SU-DHL-6 (cell line): ENCODE data around the gene YY1AP1.
"Not testable (repeated sequence)": the region's sequence is repeated elsewhere in the genome, so short reads cannot be mapped to it uniquely, and the experiment has no call there.

Source experiments
- H2AFZ ChIP-seq: fragments of 200-600 bp; sonication (generic); 2 replicates; pipeline ENCODE4 v1.6.1; 2014; ENCODE audit warnings: low read depth, mild to moderate bottlenecking, moderate library complexity, mixed read lengths, antibody characterized with exemption, low read length; ENCODE audit not compliant: severe bottlenecking
- H3F3A ChIP-seq: fragments of 200-600 bp; shearing (Covaris generic); 2 replicates; pipeline ENCODE4 v1.6.0; 2016; ENCODE audit warnings: antibody characterized with exemption, mild to moderate bottlenecking; ENCODE audit not compliant: insufficient read depth
- H3K27ac ChIP-seq: fragments of 200-600 bp; sonication (generic); 2 replicates; pipeline ENCODE4 v1.5.1; 2016; ENCODE audit warnings: low read depth, mild to moderate bottlenecking, low read length, moderate library complexity, mixed read lengths
- H3K27me3 ChIP-seq: fragments of 200-600 bp; sonication (generic), shearing (Covaris generic); 2 replicates; pipeline ENCODE4 v1.6.0; 2014; ENCODE audit warnings: mild to moderate bottlenecking, low read length
- H3K36me3 ChIP-seq: fragments of 200-600 bp; sonication (generic); 2 replicates; pipeline ENCODE4 v1.6.1; 2014; ENCODE audit warnings: mild to moderate bottlenecking, low read length, mixed read lengths
- H3K4me2 ChIP-seq: fragments of 300-600, 200-600 bp; shearing (Covaris generic), sonication (generic); 2 replicates; pipeline ENCODE4 v1.6.0; 2014; ENCODE audit warnings: low read length, low read depth, mild to moderate bottlenecking; ENCODE audit not compliant: poor library complexity, severe bottlenecking
- H3K4me3 ChIP-seq: fragments of 200-600 bp; sonication (generic); 2 replicates; pipeline ENCODE4 v1.5.1; 2014; ENCODE audit warnings: antibody characterized with exemption, low read length, mild to moderate bottlenecking, mixed read lengths; ENCODE audit not compliant: insufficient read depth, poor library complexity, severe bottlenecking
- H3K79me2 ChIP-seq: fragments of 200-600 bp; sonication (generic); 2 replicates; pipeline ENCODE4 v1.6.1; 2014; ENCODE audit warnings: mild to moderate bottlenecking, low read length, moderate library complexity; ENCODE audit not compliant: insufficient read depth
- H3K9ac ChIP-seq: fragments of 200-600 bp; sonication (generic); 2 replicates; pipeline ENCODE4 v1.7.0; 2014; ENCODE audit warnings: mild to moderate bottlenecking, low read length
- H3K9me2 ChIP-seq: fragments of 200-600 bp; sonication (generic); replicated peaks from 2 replicates; pipeline ENCODE4 v1.6.1; 2014; ENCODE audit warnings: low read length; ENCODE audit not compliant: insufficient read depth
- H3K9me3 ChIP-seq: fragments of 200-600 bp; sonication (generic); 2 replicates; pipeline ENCODE4 v1.6.1; 2014; ENCODE audit warnings: low read length, mixed read lengths; ENCODE audit not compliant: insufficient read depth
- H4K20me1 ChIP-seq: fragments of 200-600 bp; sonication (generic); 2 replicates; pipeline ENCODE4 v1.6.1; 2014; ENCODE audit warnings: low read depth, mild to moderate bottlenecking, antibody characterized with exemption, low read length, moderate library complexity, mixed read lengths
- EZH2phosphoT487 ChIP-seq: fragments of 200-600 bp; sonication (generic), shearing (Covaris generic); conservative IDR thresholded peaks from 2 replicates; pipeline ENCODE4 v1.6.1; 2018; ENCODE audit warnings: mild to moderate bottlenecking, antibody characterized with exemption, low read length, moderate library complexity, mixed read lengths
- TF ChIP-seq, protein P1 (sequence below): fragments of 200-600 bp; sonication (generic); IDR thresholded peaks from one replicate; pipeline ENCODE4 v1.5.1; 2017; ENCODE audit warnings: antibody characterized with exemption, mild to moderate bottlenecking, low read length, moderate library complexity; ENCODE audit not compliant: insufficient read depth, poor library complexity, severe bottlenecking

Gene YY1AP1

DNA sequence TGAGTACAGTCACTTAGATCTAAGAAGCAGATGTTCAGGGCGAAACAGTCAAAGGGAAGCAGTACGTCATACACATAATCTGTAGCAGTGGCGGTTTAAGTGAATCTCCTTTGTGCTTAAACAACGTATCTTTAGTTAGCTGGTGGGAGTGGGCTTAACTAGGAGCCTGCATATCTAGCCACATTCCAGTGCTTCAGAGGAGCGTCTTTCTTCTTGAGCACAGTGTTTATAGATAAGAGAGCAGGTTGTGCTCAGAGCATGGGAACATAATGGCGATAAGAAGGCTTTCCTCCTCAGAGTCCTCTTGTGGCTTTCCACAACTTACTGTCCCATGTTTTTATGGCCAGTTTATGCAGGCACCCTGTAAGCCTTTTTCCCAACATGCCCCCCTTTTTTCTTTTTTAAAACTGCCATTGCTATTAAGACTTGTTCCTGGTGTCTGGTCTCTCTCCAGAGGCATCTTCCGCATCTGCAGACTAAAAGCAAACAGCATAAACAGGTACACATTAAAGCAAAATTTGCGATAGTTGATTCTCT lies 3.5 kb upstream of the YY1AP1 start:
- peaks cover 23% of the 10 kb centered on the region for H3K36me3 ChIP-seq
- peaks cover 15% of the 10 kb centered on the region; the same call in 1 of the 2 replicates for H3K9me3 ChIP-seq
- no peak overlapping the region for H2AFZ ChIP-seq
- no peak for TF ChIP-seq EZH2phosphoT487
- TF ChIP-seq, protein P1, sequence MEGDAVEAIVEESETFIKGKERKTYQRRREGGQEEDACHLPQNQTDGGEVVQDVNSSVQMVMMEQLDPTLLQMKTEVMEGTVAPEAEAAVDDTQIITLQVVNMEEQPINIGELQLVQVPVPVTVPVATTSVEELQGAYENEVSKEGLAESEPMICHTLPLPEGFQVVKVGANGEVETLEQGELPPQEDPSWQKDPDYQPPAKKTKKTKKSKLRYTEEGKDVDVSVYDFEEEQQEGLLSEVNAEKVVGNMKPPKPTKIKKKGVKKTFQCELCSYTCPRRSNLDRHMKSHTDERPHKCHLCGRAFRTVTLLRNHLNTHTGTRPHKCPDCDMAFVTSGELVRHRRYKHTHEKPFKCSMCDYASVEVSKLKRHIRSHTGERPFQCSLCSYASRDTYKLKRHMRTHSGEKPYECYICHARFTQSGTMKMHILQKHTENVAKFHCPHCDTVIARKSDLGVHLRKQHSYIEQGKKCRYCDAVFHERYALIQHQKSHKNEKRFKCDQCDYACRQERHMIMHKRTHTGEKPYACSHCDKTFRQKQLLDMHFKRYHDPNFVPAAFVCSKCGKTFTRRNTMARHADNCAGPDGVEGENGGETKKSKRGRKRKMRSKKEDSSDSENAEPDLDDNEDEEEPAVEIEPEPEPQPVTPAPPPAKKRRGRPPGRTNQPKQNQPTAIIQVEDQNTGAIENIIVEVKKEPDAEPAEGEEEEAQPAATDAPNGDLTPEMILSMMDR, result no peak
- no peak overlapping the region for H3K4me2 ChIP-seq
- peaks cover 12% of the 10 kb centered on the region; the same call in 1 of the 2 replicates for H4K20me1 ChIP-seq
- no peaks in the 10 kb centered on the region for H3K27me3 ChIP-seq
- no peak overlapping the region for H3K9ac ChIP-seq
- H3F3A ChIP-seq, result no peaks in the 10 kb centered on the region
- no peaks in the 10 kb centered on the region for H3K9me2 ChIP-seq
- no peak overlapping the region for H3K4me3 ChIP-seq
- peaks cover 92% of the 10 kb centered on the region for H3K79me2 ChIP-seq
- no peak overlapping the region for H3K27ac ChIP-seq

DNA sequence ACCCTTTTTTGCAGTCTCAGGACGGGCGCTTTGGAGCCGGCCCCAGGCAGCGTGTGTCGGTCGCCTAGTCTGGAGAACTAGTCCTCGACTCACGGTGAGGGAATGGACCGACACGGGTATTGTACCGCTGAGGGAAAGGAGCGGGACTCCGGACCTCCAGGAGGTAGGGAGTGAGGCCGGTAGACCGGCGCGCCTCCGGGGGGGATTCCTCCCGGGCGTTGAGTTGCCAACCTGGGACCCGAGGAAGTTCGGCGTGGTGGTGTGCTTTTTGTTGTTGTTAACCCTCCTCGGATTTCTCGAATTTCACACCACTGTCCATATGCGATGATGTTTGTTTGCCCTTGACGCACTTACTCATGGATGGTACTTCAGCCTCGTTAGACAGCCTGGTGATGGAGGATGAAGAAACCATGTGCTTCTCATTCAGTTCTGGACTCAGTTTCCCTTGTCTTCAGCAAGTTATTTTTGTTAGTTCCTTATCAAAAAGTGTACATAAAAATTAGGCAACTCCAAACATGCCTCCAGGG lies 570 bp upstream of the YY1AP1 start, which contains the start of gene DAP3:
DAP3 (plus strand) TSS at position 11 of the 527 bp plus-strand sequence. CDS start 20,689 bp downstream, outside the sequence.
- peak within 1 kb of the TSS; percentile 98 for H3K9ac ChIP-seq
- H3K27ac ChIP-seq, result peak within 1 kb of the TSS; percentile 82
- peak within 1 kb of the TSS; percentile 61 for H3K4me2 ChIP-seq
- peak within 1 kb of the TSS; percentile 93 for H2AFZ ChIP-seq
- H3K9me2 ChIP-seq, H3K27me3 ChIP-seq, H3F3A ChIP-seq, H4K20me1 ChIP-seq: not testable (repeated sequence)
- H3K79me2 ChIP-seq, result peaks cover 92% of the 10 kb centered on the region
- H3K9me3 ChIP-seq, result peaks cover 15% of the 10 kb centered on the region; the same call in 1 of the 2 replicates
- peaks cover 29% of the 10 kb centered on the region for H3K36me3 ChIP-seq
- peak within 1 kb of the TSS; percentile 98 for H3K4me3 ChIP-seq

DNA sequence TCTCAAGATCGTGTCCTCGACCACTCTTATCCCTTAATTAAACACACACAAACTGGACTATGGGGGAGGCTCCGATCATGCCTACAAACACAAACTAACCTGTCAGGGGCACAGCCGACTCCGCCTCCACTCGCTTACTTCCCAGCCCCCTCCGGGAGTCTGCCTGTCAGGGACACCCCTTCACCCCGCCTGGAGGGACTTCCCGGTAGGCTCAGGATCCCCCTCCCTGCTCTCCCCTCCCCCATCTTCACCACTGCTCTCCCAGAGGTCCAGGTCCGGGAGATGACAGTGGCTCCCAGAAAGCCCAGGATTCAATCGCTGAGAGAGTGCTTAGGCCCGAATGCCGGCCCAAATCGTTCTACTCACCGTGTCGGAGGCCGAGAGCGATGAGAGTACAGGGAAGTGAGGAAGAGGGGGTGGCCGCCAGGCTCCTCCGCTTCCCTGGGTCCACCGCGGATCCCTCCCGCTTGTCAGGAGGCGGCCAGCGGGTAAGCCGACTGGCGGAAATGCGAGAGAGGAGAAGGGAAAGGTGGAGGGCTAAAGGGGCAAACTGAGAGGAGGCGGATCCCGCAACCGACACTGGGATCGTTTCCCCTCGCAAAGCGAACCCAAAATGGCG lies 760 bp downstream of the YY1AP1 start:
- peak overlapping the region; percentile 60 for H2AFZ ChIP-seq
- H3K79me2 ChIP-seq, result peaks cover 92% of the 10 kb centered on the region
- H3K36me3 ChIP-seq, result peaks cover 28% of the 10 kb centered on the region
- not testable (repeated sequence) for H3F3A ChIP-seq, H3K27me3 ChIP-seq, H3K9me2 ChIP-seq
- peaks cover 15% of the 10 kb centered on the region; the same call in 1 of the 2 replicates for H3K9me3 ChIP-seq
- peak overlapping the region; percentile 61 for H3K4me2 ChIP-seq
- H3K9ac ChIP-seq, result peak overlapping the region; percentile 98
- peak overlapping the region; percentile 98 for H3K4me3 ChIP-seq
- H3K27ac ChIP-seq, result peak overlapping the region; percentile 82
- H4K20me1 ChIP-seq, result peaks cover 11% of the 10 kb centered on the region; the same call in 1 of the 2 replicates

DNA sequence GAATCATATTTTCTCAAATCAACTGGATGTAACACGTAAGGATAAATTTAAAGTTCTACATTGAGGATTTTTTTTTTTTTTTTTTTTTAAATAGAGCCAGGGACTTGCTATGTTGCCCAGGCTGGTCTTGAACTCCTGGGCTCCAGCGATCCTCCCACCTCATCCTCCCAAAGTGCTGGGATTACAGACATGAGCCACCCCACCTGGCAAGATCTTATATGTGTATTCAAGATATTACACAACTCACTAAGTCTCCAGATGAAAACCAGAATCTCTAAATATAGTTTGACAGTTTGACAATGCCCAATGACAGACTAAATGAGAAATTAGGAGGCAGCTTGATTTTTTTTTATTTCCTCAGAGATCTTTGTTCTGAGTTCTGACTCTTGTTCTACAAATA lies 6.8 kb downstream of the YY1AP1 start:
- Histone ChIP-seq H3K36me3 (peaks cover 17% of the 10 kb centered on the region; the same call in 1 of the 2 replicates), H3F3A (peaks cover 12% of the 10 kb centered on the region; the same call in 1 of the 2 replicates), H3K4me2 (no peak overlapping the region), H2AFZ (no peak overlapping the region), H3K79me2 (peaks cover 69% of the 10 kb centered on the region), H3K9ac (no peak overlapping the region), H3K27ac (no peak overlapping the region), H4K20me1 (peaks cover 17% of the 10 kb centered on the region; the same call in 1 of the 2 replicates), H3K9me2 (no peaks in the 10 kb centered on the region), H3K27me3 (no peaks in the 10 kb centered on the region), H3K9me3 (no peaks in the 10 kb centered on the region), H3K4me3 (no peak overlapping the region)
- TF ChIP-seq, protein P1, result no peak
- TF ChIP-seq EZH2phosphoT487, result no peak
